Right lobe of liver (tissue), 4 donors: ENCODE measurements around the gene DCTN3.

Experiments used
- CTCF ChIP-seq, 4 donors: fragments of 200-600 bp in 3 of 4; fragments of 450-650 bp in 1 of 4; IDR thresholded peaks; one replicate each; pipeline versions ENCODE4 v1.5.1 to v1.8.0; 2016 to 2022; ENCODE audit warnings: antibody characterized with exemption in 4 of 4, mild to moderate bottlenecking in 2 of 4
- POLR2A ChIP-seq: fragments of 450-650 bp; IDR thresholded peaks from one replicate; pipeline ENCODE4 v1.6.1; 2017; ENCODE audit warnings: antibody characterized with exemption, mild to moderate bottlenecking
- donor health status: DM: no; HTN: no; CAD: no.
- donor health status: DM: no; HTN: no; CAD: no.
- donor health status: DM: no; HTN: yes; CAD: no.

- no peak for TF ChIP-seq POLR2A
- TF ChIP-seq CTCF (IDR thresholded peaks at IDR 0.05): no peak
Observed at GRCh38 chr9:34573599-34574325, 46.5 kb downstream of the DCTN3 start.
